Measurements from ENCODE around the gene GPC6.

GPC6 gene

DNA sequence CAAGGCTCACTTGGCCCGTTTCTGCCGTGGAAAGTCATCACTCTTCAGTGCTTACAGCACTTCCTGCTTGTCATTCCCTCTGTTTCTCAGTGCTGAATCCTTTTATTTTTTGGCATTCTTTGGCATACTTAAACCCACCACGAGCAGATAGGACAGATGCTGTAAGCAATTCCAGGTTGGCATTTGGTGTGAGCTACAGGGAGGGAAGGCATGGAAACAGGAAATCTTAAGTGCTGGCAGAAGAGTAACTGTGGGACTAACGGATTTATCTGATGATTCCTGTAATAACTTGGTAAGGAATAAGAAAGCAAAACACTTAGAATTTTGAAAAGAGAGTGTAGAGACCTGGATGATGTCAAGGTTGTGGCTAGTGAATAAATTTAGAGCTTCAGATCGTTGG, 273.4 kb downstream of the GPC6 start:
- in situ Hi-C loops (cut with HindIII; ENCODE audit: low sequenced_read_pairs), result no loop called here
- TF ChIP-seq, protein P1, sequence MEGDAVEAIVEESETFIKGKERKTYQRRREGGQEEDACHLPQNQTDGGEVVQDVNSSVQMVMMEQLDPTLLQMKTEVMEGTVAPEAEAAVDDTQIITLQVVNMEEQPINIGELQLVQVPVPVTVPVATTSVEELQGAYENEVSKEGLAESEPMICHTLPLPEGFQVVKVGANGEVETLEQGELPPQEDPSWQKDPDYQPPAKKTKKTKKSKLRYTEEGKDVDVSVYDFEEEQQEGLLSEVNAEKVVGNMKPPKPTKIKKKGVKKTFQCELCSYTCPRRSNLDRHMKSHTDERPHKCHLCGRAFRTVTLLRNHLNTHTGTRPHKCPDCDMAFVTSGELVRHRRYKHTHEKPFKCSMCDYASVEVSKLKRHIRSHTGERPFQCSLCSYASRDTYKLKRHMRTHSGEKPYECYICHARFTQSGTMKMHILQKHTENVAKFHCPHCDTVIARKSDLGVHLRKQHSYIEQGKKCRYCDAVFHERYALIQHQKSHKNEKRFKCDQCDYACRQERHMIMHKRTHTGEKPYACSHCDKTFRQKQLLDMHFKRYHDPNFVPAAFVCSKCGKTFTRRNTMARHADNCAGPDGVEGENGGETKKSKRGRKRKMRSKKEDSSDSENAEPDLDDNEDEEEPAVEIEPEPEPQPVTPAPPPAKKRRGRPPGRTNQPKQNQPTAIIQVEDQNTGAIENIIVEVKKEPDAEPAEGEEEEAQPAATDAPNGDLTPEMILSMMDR (IDR thresholded peaks at IDR 0.05; ENCODE audit: low read depth, low read length), result no peak
- DNase-seq (ENCODE audit: low read depth, low spot score), result no peak
- no peak overlapping the region for H3K4me3 ChIP-seq (ENCODE audit: low read depth, low read length)

DNA sequence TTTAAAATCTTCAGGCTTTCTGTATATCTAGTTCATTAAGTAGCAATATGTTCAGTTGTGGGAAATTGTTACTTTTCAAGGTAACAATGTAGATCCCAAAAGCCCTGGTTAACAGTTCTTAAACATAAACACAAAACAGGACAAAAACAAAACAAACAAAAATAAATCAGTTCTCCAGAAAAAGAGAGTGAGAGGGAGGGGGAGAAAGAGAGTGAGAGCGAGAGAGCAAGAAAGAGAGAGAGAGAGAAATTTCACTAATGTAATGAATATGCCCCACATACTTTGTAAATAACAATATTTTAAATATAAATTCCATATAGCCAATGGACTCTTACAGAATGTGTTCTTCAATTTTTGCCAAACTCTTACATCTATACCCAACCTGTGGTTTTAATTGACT, 275.5 kb downstream of the GPC6 start:
- TF ChIP-seq, protein P1 (IDR thresholded peaks at IDR 0.05; ENCODE audit: low read depth, low read length), result no peak
- in situ Hi-C loops (cut with HindIII; ENCODE audit: low sequenced_read_pairs), result no loop called here
- no peak overlapping the region for H3K4me3 ChIP-seq (ENCODE audit: low read depth, low read length)
- no peak for DNase-seq (ENCODE audit: low read depth, low spot score)

DNA sequence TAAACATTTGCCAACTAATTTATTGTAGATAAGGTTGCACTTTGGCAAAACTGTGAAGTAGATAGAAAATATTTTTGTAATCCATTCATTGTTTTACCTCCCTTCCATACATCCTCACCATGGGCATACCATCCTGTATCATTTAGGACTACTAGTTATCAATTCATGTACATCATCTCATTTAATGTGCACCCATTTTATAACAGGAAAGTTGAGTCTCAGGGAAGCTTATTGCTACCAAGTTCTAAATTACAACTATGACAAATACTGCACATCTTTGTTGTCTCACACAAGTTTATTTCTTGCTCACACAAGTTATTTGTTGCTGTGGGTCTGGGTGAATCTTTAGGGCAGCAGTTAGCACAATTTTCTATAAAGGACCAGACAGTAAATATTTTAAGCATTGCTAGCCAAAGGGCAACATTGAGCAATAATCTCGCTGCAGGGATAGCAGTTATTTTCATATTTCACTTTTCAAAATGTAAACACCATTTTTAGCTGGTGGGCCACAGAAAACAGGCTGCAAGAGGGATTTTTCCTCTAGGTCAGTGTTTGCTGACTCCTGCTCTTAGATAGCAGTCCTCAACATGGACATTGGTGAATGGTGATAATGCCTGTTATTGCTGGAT, 276.5 kb downstream of the GPC6 start:
- no peak overlapping the region for H3K4me3 ChIP-seq (ENCODE audit: low read depth, low read length)
- in situ Hi-C loops (cut with HindIII; ENCODE audit: low sequenced_read_pairs), result no loop called here

DNA sequence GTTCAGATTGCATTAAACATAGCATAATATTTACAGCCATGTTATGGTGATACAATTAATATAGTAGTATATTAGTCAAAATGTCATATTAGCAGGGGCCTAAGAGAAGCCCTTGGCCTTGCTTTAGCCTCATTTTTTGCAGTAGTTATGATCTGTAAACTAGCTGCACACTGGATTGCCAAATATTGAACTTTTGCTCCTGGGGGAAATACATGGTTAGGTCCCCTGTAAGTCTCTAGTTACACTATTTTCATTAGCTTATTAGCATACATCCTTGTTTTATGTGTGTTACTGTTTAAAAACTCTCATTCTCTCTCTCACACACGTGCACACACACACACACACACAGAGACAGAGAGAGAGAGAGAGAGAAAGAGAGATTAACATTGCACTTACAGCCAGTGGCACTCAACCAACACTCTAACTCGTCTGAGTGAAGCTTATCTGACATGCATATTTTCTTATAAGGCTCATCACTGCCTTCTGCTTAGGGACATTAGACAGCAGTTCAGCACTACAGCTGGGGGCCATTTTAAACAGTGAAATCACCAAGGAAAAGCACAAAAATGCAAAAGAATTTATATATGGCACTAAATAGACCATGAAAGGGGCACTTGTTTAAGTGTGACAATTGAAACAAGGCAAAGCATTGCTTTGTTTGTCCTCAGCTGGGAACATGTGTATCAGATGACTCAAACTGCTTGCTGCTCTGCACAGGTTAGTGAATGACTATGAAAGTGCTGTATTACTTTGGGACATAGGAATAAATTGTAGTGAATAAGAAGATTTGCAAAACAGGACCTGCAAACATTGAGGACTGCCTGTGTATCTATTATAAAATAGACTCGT, 278.7 kb downstream of the GPC6 start:
- H3K4me3 ChIP-seq (ENCODE audit: low read depth, low read length), result no peak overlapping the region
- TF ChIP-seq, protein P1 (IDR thresholded peaks at IDR 0.05; ENCODE audit: low read depth, low read length), result no peak
- peak; percentile 33 for DNase-seq (ENCODE audit: low read depth, low spot score)
- in situ Hi-C loops (cut with HindIII; ENCODE audit: low sequenced_read_pairs), result no loop called here

More for the DNA sequence above, 276.5 kb downstream of the GPC6 start:
- DNase-seq (ENCODE audit: low read depth, low spot score), result no peak
- TF ChIP-seq, protein P1 (IDR thresholded peaks at IDR 0.05; ENCODE audit: low read depth, low read length), result no peak

DNA sequence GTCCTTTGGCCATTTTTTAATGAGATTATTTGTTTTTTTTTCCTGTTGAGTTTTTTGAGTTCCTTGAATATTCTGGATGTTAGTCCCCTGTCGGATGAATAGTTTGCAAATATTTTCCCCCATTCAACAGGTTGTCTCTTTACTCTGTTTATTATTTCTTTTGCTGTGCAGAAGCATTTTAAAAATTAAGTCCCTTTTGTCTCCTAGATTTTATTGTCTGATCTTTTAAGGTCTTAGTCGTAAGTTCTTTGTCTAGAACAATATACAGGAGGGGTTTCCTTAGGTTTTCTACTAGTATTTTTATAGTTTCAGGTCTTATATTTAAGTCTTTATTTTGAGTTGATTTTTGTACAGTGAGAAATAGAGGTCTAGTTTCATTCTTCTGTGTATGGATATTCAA, 284.4 kb downstream of the GPC6 start:
- H3K4me3 ChIP-seq (ENCODE audit: low read depth, low read length), result no peak overlapping the region
- DNase-seq (ENCODE audit: low read depth, low spot score), result no peak
- TF ChIP-seq, protein P1 (IDR thresholded peaks at IDR 0.05; ENCODE audit: low read depth, low read length), result no peak
- in situ Hi-C loops (cut with HindIII; ENCODE audit: low sequenced_read_pairs), result no loop called here

DNA sequence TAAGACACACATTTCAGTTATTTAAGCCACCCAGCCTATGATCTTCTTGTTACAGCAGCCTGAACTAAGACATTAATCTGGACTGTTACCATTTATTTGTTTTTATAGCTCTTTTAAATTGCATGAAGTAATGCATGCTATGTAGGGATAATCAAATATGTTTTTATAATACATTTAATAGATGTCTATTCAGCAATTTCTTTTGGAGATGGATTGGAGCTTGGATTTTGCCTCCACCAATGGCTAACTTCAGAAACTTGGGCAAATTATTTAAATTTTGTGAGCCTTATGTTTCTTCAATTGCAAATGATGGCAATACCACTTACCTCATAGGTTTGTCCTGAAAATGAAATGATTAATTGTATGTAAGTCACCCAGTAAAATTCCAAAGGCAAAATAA, 288.7 kb downstream of the GPC6 start:
- no peak overlapping the region for H3K4me3 ChIP-seq (ENCODE audit: low read depth, low read length)
- TF ChIP-seq, protein P1 (IDR thresholded peaks at IDR 0.05; ENCODE audit: low read depth, low read length), result no peak
- DNase-seq (ENCODE audit: low read depth, low spot score), result no peak
- in situ Hi-C loops (cut with HindIII; ENCODE audit: low sequenced_read_pairs), result no loop called here
